Activated naive CD4-positive, alpha-beta T cell treated with anti-CD3 and anti-CD28 coated beads, Interleukin-2, amount 10 ng/mL, durations not matched to agents 7 days and 5 days (primary cell): ENCODE data around the gene RNF224.

Source experiments
- CTCF ChIA-PET: fragments of 350-600 bp; sonication (Branson Sonifier 250); formaldehyde crosslinking; loops from one replicate; lab custom pipeline; 2021; ENCODE audit warnings: antibody characterized with exemption; lab: Charles Lee
- DNase-seq: peaks from one replicate; pipeline ENCODE4 v3.0.0-alpha.2; 2020
- H3K27ac Mint-ChIP-seq: one replicate; pipeline ENCODE4 v1.8.0; 2021; ENCODE audit warnings: mild to moderate bottlenecking, moderate library complexity, mixed read lengths
- H3K27me3 Mint-ChIP-seq: one replicate; pipeline ENCODE4 v1.8.0; 2021; ENCODE audit warnings: mild to moderate bottlenecking, mixed read lengths
- H3K36me3 Mint-ChIP-seq: one replicate; pipeline ENCODE4 v1.8.0; 2021; ENCODE audit warnings: mixed read lengths
- H3K4me1 Mint-ChIP-seq: one replicate; pipeline ENCODE4 v1.8.0; 2021; ENCODE audit warnings: mixed read lengths
- H3K4me3 Mint-ChIP-seq: one replicate; pipeline ENCODE4 v1.8.0; 2021; ENCODE audit warnings: mild to moderate bottlenecking, moderate library complexity, mixed read lengths
- H3K9me3 Mint-ChIP-seq: one replicate; pipeline ENCODE4 v1.8.0; 2021; ENCODE audit warnings: mixed read lengths

RNF224 gene

DNA sequence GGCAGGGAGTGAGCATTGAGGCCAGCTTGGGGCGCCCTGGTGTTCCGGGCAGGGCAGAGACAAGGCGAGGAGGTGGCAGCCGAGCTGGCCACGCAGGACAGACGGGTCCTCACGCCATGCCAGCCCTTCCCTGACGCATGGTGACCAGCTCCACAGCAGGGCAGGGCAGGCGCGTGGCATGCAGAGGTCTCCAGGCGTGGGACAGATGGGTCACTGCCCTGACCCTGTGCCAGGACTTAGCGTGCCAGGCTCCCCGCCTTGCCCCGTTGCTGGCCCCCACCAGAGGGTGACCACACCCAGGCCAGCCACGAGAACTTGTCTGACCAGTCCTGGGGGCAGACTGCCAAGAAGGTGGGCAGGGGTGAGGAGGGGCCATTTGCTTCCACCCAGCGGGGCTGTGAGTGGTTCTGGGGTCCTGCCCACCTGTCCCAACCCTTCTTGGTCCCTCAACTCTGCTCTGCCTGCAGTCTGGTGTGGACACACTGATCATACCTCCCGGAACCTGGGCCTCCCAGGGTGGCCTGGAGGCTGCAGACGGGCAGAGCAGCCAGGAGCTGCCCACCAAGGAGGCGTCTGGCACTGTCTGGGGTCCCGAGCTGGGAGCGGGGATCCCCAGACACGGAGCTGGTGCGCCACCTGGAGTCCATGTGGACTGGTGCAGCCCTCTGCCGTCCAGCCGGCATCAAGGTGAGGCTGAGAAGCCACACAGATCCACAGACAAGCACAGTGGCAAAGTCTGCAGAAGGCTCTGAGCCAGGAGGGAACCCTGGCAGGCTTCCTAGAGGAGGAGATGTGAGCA lies at the start of gene RNF224:
TSS of gene RNF224 (plus strand) at position 449 of the 799 bp plus-strand sequence. CDS start 834 bp downstream, outside the sequence.
- CTCF ChIA-PET = interaction anchor here (1.0 to 6.1 kb wide), 14 partner anchors 10 to 181 kb away, joined by 3 to 45 read pairs (median 6); partner anchors contain the start of genes ANAPC2, NPDC1, SSNA1 and TPRN
- Mint-ChIP-seq H3K27me3 (peaks cover 27% of the 10 kb centered on the region), H3K4me1 (peaks cover 25% of the 10 kb centered on the region), H3K36me3 (no peaks in the 10 kb centered on the region), H3K9me3 (no peaks in the 10 kb centered on the region), H3K4me3 (no peak within 1 kb of the TSS), H3K27ac (peak within 1 kb of the TSS; percentile 45)
- peak; percentile 90 for DNase-seq

DNA sequence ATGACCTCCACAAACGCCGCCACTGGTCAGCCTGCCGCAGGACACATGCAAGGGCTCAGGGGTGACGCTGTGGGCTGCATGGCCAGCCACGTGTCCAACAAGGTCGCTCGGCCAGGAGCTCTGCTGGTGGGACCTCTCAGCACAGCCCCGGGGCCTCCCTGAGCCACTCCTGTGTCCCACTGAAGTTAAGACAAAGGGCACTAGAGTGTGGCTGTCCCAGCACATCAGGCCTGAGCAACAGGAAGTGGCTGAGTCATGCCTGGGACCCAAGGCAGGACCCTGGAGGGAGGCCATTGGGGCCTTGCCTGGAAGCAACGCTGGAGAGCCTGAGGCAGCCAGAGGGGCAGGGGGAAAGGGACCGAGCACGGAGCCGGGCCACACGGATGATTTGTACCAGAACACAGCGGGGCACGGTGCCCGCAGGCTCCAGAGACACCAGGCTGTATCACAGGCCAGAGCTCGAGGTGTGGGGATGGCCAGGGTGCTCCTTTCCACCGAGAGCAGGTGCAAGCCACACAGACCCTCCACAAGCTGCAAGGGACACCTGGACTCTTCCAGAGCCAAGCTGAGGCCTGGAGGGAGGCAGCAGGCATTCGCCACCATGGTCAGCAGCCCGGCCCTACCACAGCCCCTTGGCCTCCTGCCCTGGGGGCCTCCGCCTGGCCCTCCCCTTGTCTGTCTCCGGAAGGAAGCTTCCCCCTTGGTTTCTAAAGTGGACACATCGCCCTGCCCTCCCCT lies 48.9 kb upstream of the RNF224 start:
- Mint-ChIP-seq H3K9me3 (no peaks in the 10 kb centered on the region), H3K4me3 (no peak overlapping the region), H3K27ac (no peak overlapping the region), H3K4me1 (peaks cover 2% of the 10 kb centered on the region), H3K27me3 (peaks cover 29% of the 10 kb centered on the region), H3K36me3 (peaks cover 16% of the 10 kb centered on the region)
- DNase-seq = no peak
- CTCF ChIA-PET = interaction anchor here (0.8 to 1.5 kb wide), 4 partner anchors 9 to 149 kb away, joined by 3 read pairs; partner anchors contain the start of gene NPDC1

DNA sequence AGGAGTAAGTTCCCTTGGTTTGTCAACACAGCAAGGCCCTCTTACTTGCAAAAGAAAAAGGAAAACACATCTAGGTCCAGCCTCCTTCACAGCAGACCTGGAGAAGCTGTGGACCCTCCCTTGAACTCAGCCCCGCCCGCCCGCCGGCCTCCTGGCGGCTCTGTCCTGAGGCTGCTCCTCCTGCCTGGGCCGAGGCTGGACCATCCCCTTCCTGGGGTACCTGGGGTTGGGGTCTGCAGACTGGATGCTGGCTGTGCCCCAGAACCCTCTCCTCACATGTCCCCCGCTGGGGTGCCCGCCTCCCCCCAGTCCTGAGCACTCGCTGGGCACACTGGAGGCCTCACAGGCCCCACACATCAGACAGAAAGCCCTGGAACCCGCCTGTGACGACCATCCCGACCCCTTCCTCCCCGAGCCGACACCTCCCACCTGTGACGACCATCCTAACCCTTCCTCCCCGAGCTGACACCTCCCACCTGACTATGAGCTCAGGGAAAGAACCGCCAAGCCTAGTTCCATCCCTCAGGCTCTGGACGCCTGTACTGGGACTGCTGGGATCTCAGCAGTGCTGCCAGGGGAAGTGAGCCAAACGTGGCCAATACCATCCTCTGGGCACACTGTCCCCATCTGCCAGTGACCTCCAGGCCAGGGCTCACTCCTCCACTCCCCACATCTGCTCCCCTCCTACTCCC lies 48.2 kb upstream of the RNF224 start:
- H3K4me3 Mint-ChIP-seq = no peak overlapping the region
- H3K36me3 Mint-ChIP-seq = peaks cover 22% of the 10 kb centered on the region

DNA sequence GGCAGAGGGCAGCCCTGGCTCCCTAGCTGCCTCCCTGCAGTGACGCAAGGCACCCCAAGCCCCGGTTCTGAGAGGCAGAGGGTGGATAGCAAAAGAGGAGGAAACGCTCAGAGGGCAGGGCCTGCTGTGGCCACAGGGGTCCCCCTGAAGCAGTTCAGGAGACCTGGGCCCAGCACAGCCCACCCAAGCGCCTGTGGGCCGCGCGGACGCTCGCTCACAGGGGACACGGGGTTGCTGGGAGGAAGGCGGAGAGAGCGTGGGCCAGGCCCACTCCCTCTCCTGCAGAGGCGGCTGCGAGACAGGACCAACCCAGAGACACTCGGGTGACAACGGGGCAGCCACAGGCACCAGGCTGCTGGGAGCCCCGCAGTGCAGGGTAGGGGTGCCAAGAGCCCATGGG lies 47.5 kb upstream of the RNF224 start:
- H3K4me3 Mint-ChIP-seq = no peak overlapping the region
- peaks cover 15% of the 10 kb centered on the region for H3K27me3 Mint-ChIP-seq
- CTCF ChIA-PET = no interaction called here
- no peak overlapping the region for H3K27ac Mint-ChIP-seq
- peaks cover 26% of the 10 kb centered on the region for H3K36me3 Mint-ChIP-seq
- DNase-seq = no peak
- H3K9me3 Mint-ChIP-seq = no peaks in the 10 kb centered on the region
- H3K4me1 Mint-ChIP-seq = peaks cover 2% of the 10 kb centered on the region

More for the DNA sequence above, 48.2 kb upstream of the RNF224 start:
- no peak overlapping the region for H3K27ac Mint-ChIP-seq
- no peaks in the 10 kb centered on the region for H3K9me3 Mint-ChIP-seq
- CTCF ChIA-PET = interaction anchor here (0.8 kb wide), 1 partner anchor 9 kb away, joined by 3 read pairs; no protein-coding TSS in a partner anchor
- H3K4me1 Mint-ChIP-seq = peaks cover 1% of the 10 kb centered on the region
- peaks cover 22% of the 10 kb centered on the region for H3K27me3 Mint-ChIP-seq
- DNase-seq = no peak

DNA sequence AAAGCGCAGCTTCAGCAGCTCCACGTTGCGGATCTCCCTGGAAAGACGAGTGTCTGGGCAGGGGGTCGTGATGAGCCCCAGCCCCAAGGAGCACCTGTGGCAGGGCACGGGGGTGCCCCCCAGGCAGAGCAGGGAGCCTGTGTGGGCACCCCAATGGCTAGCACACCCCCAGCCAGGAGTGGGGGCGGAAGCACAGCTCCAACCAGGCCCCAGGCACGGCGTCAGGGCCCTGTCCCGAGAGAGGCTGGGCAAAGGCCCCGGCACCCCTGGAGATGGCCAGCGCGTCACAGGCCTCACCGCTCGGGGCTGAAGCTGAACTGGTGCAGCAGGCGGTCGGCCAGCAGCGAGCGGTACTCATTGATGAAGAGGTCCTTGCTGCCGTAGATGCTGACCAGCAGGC lies 46.8 kb upstream of the RNF224 start:
- H3K36me3 Mint-ChIP-seq = peaks cover 26% of the 10 kb centered on the region
- H3K27me3 Mint-ChIP-seq = peaks cover 8% of the 10 kb centered on the region
- H3K4me1 Mint-ChIP-seq = peaks cover 2% of the 10 kb centered on the region
- no peak overlapping the region for H3K4me3 Mint-ChIP-seq
- DNase-seq = no peak
- CTCF ChIA-PET = interaction anchor here (1.0 kb wide), 1 partner anchor 134 kb away, joined by 4 read pairs; no protein-coding TSS in a partner anchor
- H3K27ac Mint-ChIP-seq = no peak overlapping the region
- H3K9me3 Mint-ChIP-seq = no peaks in the 10 kb centered on the region

DNA sequence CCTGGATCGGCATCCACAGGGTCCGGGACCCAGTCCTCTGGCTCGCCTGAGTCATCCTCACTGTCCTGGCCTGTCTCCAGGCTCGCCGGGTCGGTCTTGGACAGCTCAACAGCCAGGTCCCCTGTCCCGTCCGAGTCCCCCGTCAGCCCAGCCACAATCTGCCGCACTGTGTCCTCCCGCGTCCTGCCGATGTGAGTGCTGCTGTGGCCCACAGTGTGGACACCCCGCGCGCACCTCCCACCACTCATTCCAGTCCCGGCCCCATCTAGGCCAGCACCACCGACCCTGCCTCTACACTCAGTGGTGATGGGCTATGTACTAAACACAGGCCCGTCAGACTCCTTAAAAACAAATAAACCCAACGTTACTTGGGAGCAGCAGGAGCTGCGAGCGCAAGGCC lies 45.6 kb upstream of the RNF224 start:
- peaks cover 7% of the 10 kb centered on the region for H3K4me1 Mint-ChIP-seq
- no peak overlapping the region for H3K27ac Mint-ChIP-seq
- DNase-seq = no peak
- CTCF ChIA-PET = interaction anchor here (0.6 kb wide), 1 partner anchor 103 kb away, joined by 3 read pairs; no protein-coding TSS in a partner anchor
- H3K4me3 Mint-ChIP-seq = no peak overlapping the region
- peaks cover 28% of the 10 kb centered on the region for H3K36me3 Mint-ChIP-seq
- no peaks in the 10 kb centered on the region for H3K9me3 Mint-ChIP-seq
- H3K27me3 Mint-ChIP-seq = no peaks in the 10 kb centered on the region

DNA sequence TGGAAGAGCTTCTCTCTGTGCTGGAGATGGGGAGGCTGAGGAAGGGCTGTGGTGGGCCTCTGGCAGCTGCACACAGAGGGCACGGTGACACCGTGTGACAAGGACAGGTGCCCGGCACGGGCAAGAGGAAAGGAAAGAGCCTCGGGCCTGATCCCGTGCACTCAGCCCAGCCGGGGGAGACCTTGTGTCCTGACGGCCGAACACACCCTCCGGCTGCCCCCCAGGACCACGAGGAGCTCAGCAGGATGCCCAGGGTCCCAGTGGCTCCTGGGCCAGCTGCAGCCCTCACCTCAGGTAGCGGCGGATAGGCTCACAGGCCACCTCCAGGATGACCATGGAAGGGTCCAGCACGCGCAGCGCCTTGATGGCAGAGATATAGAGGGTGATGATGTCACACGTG lies 44.5 kb upstream of the RNF224 start:
- Mint-ChIP-seq H3K36me3 (peaks cover 30% of the 10 kb centered on the region), H3K27me3 (peaks cover 3% of the 10 kb centered on the region), H3K27ac (no peak overlapping the region), H3K4me3 (no peak overlapping the region), H3K4me1 (peaks cover 17% of the 10 kb centered on the region), H3K9me3 (no peaks in the 10 kb centered on the region)
- DNase-seq = no peak
- CTCF ChIA-PET = no interaction called here

DNA sequence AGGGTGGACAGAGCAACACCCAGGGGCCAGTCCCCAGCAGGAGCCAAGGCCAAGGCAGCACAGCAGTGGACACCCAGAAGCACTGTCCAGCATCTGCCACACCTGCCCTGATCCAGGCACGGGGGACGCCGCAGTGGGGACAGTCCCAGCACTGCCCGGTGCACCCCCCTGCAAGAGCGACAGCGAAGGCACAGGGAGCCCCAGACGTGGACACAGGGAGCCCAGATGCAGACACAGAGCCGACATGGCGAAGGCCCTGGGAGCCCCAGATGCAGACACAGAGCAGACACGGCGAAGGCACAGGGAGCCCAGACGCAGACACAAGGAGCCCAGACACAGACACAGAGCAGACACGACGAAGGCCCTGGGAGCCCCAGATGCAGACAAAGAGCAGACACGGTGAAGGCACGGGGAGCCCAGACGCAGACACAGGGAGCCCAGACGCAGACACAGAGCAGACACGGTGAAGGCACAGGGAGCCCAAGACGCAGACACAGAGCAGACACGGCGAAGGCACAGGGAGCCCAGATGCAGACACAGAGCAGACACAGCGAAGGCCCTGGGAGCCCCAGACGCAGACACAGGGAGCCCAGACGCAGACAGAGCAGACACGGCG lies 43.2 kb upstream of the RNF224 start:
- Mint-ChIP-seq H3K36me3 (peaks cover 34% of the 10 kb centered on the region), H3K27ac (no peak overlapping the region), H3K4me3 (no peak overlapping the region), H3K9me3 (no peaks in the 10 kb centered on the region), H3K4me1 (peaks cover 23% of the 10 kb centered on the region), H3K27me3 (peaks cover 10% of the 10 kb centered on the region)
- no peak for DNase-seq
- CTCF ChIA-PET = no interaction called here

DNA sequence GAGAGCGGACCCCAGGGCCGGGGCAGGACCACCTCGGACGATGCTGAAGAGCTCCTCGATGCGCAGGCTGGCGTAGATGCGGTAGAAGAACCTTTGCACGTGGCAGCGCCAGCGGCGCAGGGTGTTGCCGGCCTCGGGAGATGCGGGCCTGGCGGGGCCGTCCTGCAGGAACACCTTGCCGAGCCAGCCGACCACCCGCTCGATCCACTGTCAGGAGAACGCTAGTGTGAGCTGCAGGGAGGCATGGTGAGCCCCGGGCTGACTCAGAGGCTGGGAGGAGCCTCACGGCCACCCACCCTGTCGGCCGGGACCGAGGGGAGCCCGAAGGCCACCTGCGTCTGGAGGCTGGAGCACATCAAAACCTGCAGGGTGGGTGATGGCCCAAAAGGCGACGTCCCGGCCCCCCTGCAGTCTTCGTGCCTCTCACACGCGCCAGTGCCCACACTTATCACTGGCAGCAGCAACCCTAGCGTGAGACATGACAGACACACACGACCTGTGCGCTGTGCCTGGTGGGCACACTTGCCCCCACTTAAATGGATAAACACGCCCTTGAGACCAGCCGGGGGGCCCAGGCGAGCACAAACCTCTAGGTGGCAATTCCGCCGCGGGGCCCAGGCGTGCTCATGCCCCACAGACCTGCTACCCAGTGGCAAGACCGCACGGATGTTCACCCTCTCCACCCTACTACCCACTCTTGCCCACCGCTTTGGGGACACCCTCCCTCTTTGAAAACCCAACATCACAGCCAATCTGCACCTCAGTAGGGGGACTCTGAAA lies 42.2 kb upstream of the RNF224 start:
- Mint-ChIP-seq H3K4me1 (peaks cover 31% of the 10 kb centered on the region), H3K27me3 (peaks cover 10% of the 10 kb centered on the region), H3K4me3 (no peak overlapping the region), H3K36me3 (peaks cover 31% of the 10 kb centered on the region), H3K9me3 (no peaks in the 10 kb centered on the region), H3K27ac (no peak overlapping the region)
- no peak for DNase-seq
- CTCF ChIA-PET = no interaction called here

DNA sequence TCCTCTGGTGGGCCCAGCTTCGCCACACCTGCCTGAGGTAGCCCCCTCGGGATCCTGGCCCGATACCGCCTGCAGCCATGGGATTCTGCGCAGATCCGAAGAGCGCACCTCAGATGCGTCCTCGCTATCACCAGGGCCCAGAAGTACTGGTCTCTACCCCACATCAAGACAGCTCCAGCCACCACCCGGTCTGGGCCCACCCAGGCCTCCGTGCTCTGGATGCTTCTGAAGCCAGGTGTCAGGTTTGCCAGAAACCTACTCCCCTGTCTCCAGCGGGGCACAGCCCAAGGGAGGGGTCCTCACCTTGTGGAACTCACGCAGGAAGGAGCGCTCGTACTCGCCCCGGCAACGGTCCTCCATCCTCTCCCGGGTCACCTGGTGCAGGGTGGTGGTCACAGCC lies 41.4 kb upstream of the RNF224 start:
- Mint-ChIP-seq H3K4me3 (no peak overlapping the region), H3K27me3 (peaks cover 10% of the 10 kb centered on the region), H3K36me3 (peaks cover 34% of the 10 kb centered on the region), H3K27ac (no peak overlapping the region), H3K4me1 (peaks cover 36% of the 10 kb centered on the region), H3K9me3 (no peaks in the 10 kb centered on the region)
- CTCF ChIA-PET = no interaction called here
- no peak for DNase-seq

DNA sequence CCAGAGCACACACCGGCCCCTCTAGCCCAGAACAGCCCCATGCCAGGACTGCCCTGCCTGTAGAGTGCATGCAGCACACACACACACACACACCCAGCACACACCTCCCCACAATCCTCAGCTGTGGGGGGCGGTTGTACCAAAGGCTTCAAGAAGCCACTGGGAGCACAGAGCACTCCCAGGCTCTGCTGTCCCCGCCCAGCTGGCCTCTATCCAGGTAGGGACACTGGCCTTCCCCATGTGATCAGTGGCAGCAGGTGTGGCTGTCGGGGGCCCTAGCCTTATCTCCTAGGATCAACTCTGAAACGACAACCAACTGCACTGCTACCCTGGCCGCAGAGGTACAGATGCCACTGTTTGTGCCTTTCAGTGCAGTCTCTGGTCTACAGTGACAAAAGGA lies 40.9 kb upstream of the RNF224 start:
- H3K27me3 Mint-ChIP-seq = peaks cover 10% of the 10 kb centered on the region
- peak overlapping the region; percentile 90 for H3K4me3 Mint-ChIP-seq
- peak overlapping the region; percentile 71 for H3K27ac Mint-ChIP-seq
- H3K4me1 Mint-ChIP-seq = peaks cover 37% of the 10 kb centered on the region
- no peaks in the 10 kb centered on the region for H3K9me3 Mint-ChIP-seq
- H3K36me3 Mint-ChIP-seq = peaks cover 36% of the 10 kb centered on the region
- no peak for DNase-seq
- CTCF ChIA-PET = no interaction called here

DNA sequence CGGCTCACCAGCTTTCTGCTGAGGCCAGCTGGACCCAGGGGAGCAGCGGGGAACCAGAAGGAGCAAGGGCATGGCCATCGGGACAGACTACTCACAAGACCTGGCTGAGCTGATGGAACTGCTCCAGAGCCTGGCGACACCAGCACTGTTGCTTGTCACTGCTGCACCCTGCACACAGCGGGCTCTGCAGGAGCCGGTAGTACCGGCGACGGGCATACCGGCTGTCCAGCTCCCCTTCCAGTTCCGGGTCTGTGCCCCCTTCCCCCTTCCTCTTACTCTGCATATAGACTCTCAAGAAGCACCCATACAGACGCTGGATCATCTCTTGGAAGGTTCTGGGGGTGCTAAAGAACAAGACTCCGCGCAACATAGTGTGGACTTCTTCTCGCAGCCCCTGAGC lies 39.9 kb upstream of the RNF224 start:
- H3K27me3 Mint-ChIP-seq = peaks cover 10% of the 10 kb centered on the region
- DNase-seq = no peak
- no peaks in the 10 kb centered on the region for H3K9me3 Mint-ChIP-seq
- H3K36me3 Mint-ChIP-seq = peaks cover 32% of the 10 kb centered on the region
- H3K4me1 Mint-ChIP-seq = peaks cover 37% of the 10 kb centered on the region
- peak overlapping the region; percentile 96 for H3K27ac Mint-ChIP-seq
- CTCF ChIA-PET = interaction anchor here (1.2 to 3.1 kb wide), 5 partner anchors 8 to 141 kb away, joined by 3 to 21 read pairs (median 3); partner anchors contain the start of genes CYSRT1, RNF208 and RNF224
- peak overlapping the region; percentile 90 for H3K4me3 Mint-ChIP-seq

DNA sequence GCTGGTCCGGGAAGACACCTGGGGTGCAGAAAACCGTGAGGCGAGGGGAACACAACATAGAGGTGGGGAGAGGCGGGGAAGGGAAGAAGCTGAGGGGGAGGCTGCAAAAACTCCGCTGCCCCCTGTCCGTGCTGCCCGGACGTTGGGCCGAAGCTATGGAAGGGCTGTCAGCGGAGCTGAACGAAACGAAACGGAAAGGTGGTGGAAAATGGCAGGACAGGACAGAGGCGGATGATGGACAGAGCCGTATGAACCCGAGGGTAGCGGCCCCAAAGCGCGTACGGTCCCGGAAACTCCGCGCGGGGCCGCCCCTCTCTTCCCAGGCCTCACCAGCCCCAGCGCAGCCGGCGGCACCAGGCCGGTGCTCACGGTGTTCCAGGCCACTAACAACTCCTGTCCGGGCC lies 39.2 kb upstream of the RNF224 start:
- peak overlapping the region; percentile 96 for H3K27ac Mint-ChIP-seq
- no peak for DNase-seq
- H3K36me3 Mint-ChIP-seq = peaks cover 29% of the 10 kb centered on the region
- peaks cover 10% of the 10 kb centered on the region for H3K27me3 Mint-ChIP-seq
- H3K4me1 Mint-ChIP-seq = peaks cover 37% of the 10 kb centered on the region
- peak overlapping the region; percentile 90 for H3K4me3 Mint-ChIP-seq
- H3K9me3 Mint-ChIP-seq = no peaks in the 10 kb centered on the region
- CTCF ChIA-PET = interaction anchor here (1.2 to 3.1 kb wide), 6 partner anchors 9 to 141 kb away, joined by 3 to 21 read pairs (median 3); partner anchors contain the start of genes CYSRT1, RNF208 and RNF224
